Left lung (tissue), 10 donors: ENCODE data around the gene CSRNP3. TPM values are rescaled to one million over a fixed set of nuclear protein-coding genes. Genes with fewer than 3 reads are reported as not detected.
"Not testable (repeated sequence)": the region's sequence is repeated elsewhere in the genome, so short reads cannot be mapped to it uniquely, and the experiment has no call there.

Experiments used
- ATAC-seq: fragments of 200-7000 bp; cut with Tn5 transposase; one replicate; pipeline ENCODE4 v1.9.1; 2020; ENCODE audit warnings: moderate library complexity
- DNase-seq, 4 donors: peaks; one replicate each; pipeline ENCODE4 v3.0.0-alpha.2; 2013 to 2020
- H3K27ac ChIP-seq, 2 donors: fragments of 200-600 bp; sonication (generic) in 1 of 2; one replicate each; pipeline versions ENCODE4 v1.5.0 to v1.8.0; 2020 to 2021
- H3K27me3 ChIP-seq, 2 donors: fragments of 200-600 bp; sonication (generic) in 1 of 2; one replicate each; pipeline versions ENCODE4 v1.5.0 to v1.8.0; 2020 to 2021
- H3K36me3 ChIP-seq, 2 donors: fragments of 200-600 bp; sonication (generic) in 1 of 2; one replicate each; pipeline versions ENCODE4 v1.5.0 to v1.8.0; 2020 to 2021
- H3K4me1 ChIP-seq, 2 donors: fragments of 200-600 bp; one replicate each; pipeline ENCODE4 v1.8.0; 2021
- H3K4me3 ChIP-seq, 2 donors: fragments of 200-600 bp; sonication (generic) in 1 of 2; one replicate each; pipeline versions ENCODE4 v1.5.0 to v1.8.0; 2020 to 2021; ENCODE audit warnings: mild to moderate bottlenecking in 1 of 2
- H3K9me3 ChIP-seq, 2 donors: fragments of 200-600 bp; sonication (generic) in 1 of 2; one replicate each; pipeline versions ENCODE4 v1.5.0 to v1.8.0; 2020 to 2021
- CTCF ChIP-seq, 2 donors: fragments of 200-600 bp; sonication (generic) in 1 of 2; IDR thresholded peaks; one replicate each; pipeline versions ENCODE4 v1.5.0 to v1.8.0; 2021; ENCODE audit warnings: antibody characterized with exemption in 2 of 2
- intact Hi-C, 2 donors: fragments of 100-400 bp; cut with DNase I; formaldehyde crosslinking; loops; one replicate each; pipeline versions ENCODE4 v1.11.2 to v1.14.2; 2022
- polyA plus RNA-seq, 6 donors: library from polyadenylated mRNA; unstranded; fragments of 120-200 nt; gene quantifications; one replicate each; pipeline ENCODE4 v1.2.1, GENCODE V29; 2013; ENCODE audit not compliant: insufficient read length in 6 of 6
- total RNA-seq, 2 donors: library from RNA; stranded (reverse); fragmentation: NEBNext Ultra II Directional; extraction: Animal tissue kit (Norgen Biotek cat#: 25700); gene quantifications; one replicate each; pipeline ENCODE4 v1.2.1, GENCODE V29; 2021
- donor health status: DM: no; HTN: yes; CAD: no.
- donor health status: DM: no; HTN: no; CAD: no.

The CSRNP3 gene
- total and polyA plus RNA-seq, 8 donors, result 1.5 to 11.4 (median 8.3) TPM

- Histone ChIP-seq H3K36me3 (no peaks in the 10 kb centered on the region), H3K4me1 (no peaks in the 10 kb centered on the region), H3K27me3 (no peaks in the 10 kb centered on the region), H3K9me3 (no peaks in the 10 kb centered on the region), H3K27ac (no peak overlapping the region), H3K4me3 (no peak overlapping the region)
- ATAC-seq (no peak), DNase-seq (no peak)
- intact Hi-C loops, result no loop called here
- TF ChIP-seq CTCF (IDR thresholded peaks at IDR 0.05), result no peak
Measured at GRCh38 chr2:165662720-165663119, 193.2 kb downstream of the CSRNP3 start.

GRCh38 chr2:165665614-165666013 is 196.1 kb downstream of the CSRNP3 start:
- H3K36me3 ChIP-seq, result no peaks in the 10 kb centered on the region
- no peak overlapping the region for H3K4me3 ChIP-seq
- intact Hi-C loops, result no loop called here

GRCh38 chr2:165666073-165666472 is 196.6 kb downstream of the CSRNP3 start:
- H3K9me3 ChIP-seq, intact Hi-C loops, H3K36me3 ChIP-seq, DNase-seq, H3K4me1 ChIP-seq, H3K27ac ChIP-seq, H3K4me3 ChIP-seq, H3K27me3 ChIP-seq, ATAC-seq: not testable (repeated sequence)

More at GRCh38 chr2:165665614-165666013, 196.1 kb downstream of the CSRNP3 start:
- no peak for ATAC-seq
- Histone ChIP-seq H3K27ac (no peak overlapping the region), H3K4me1 (no peaks in the 10 kb centered on the region), H3K9me3 (no peaks in the 10 kb centered on the region), H3K27me3 (no peaks in the 10 kb centered on the region)
- no peak for DNase-seq
- no peak for TF ChIP-seq CTCF (IDR thresholded peaks at IDR 0.05)

GRCh38 chr2:165666605-165667004 is 197.1 kb downstream of the CSRNP3 start:
- TF ChIP-seq CTCF (IDR thresholded peaks at IDR 0.05), result no peak
- H3K4me3 ChIP-seq, result no peak overlapping the region
- no peaks in the 10 kb centered on the region for H3K9me3 ChIP-seq
- no peaks in the 10 kb centered on the region for H3K36me3 ChIP-seq
- DNase-seq (no peak), ATAC-seq (no peak)
- no peaks in the 10 kb centered on the region for H3K27me3 ChIP-seq
- intact Hi-C loops, result no loop called here
- H3K27ac ChIP-seq, result no peak overlapping the region
- H3K4me1 ChIP-seq, result no peaks in the 10 kb centered on the region

GRCh38 chr2:165667375-165667774 is 197.9 kb downstream of the CSRNP3 start:
- H3K4me3 ChIP-seq, result no peak overlapping the region
- no peaks in the 10 kb centered on the region for H3K9me3 ChIP-seq
- no peaks in the 10 kb centered on the region for H3K27me3 ChIP-seq
- H3K36me3 ChIP-seq, result no peaks in the 10 kb centered on the region
- DNase-seq (no peak), ATAC-seq (no peak)
- H3K4me1 ChIP-seq, result no peaks in the 10 kb centered on the region
- intact Hi-C loops, result no loop called here
- TF ChIP-seq CTCF (IDR thresholded peaks at IDR 0.05), result no peak
- no peak overlapping the region for H3K27ac ChIP-seq

- Histone ChIP-seq H3K4me3 (no peak overlapping the region), H3K27ac (no peak overlapping the region), H3K9me3 (no peaks in the 10 kb centered on the region), H3K4me1 (no peaks in the 10 kb centered on the region), H3K36me3 (no peaks in the 10 kb centered on the region), H3K27me3 (no peaks in the 10 kb centered on the region)
- ATAC-seq (no peak), DNase-seq (no peak)
- TF ChIP-seq CTCF (IDR thresholded peaks at IDR 0.05), result no peak
- intact Hi-C loops, result no loop called here
Measured at GRCh38 chr2:165674780-165675179, 205.3 kb downstream of the CSRNP3 start.
